GM23338 (cell line): Measurements from ENCODE around the gene ZEB2. TPM values are rescaled to one million over a fixed set of nuclear protein-coding genes. Genes with fewer than 3 reads are reported as not detected.

Experiments used
- ATAC-seq: fragments of 200-7000 bp; cut with Tn5 transposase; 3 replicates; pipeline ENCODE4 v1.9.1; 2020
- DNase-seq: peaks from one replicate; pipeline ENCODE4 v3.0.0-alpha.2; 2015; ENCODE audit warnings: low spot score
- H2AFZ ChIP-seq: fragments of 200-600 bp; sonication (generic); 2 replicates; pipeline ENCODE4 v1.8.0; 2016; ENCODE audit warnings: antibody characterized with exemption, mild to moderate bottlenecking, moderate library complexity
- H3F3A ChIP-seq: fragments of 200-600 bp; sonication (generic); replicated peaks from 2 replicates; pipeline ENCODE4 v1.8.0; 2017; ENCODE audit warnings: antibody characterized with exemption, mixed run types, low read depth
- H3K27ac ChIP-seq: fragments of 200-600 bp; sonication (generic); 2 replicates; pipeline ENCODE4 v1.6.1; 2016; ENCODE audit warnings: low read depth
- H3K27me3 ChIP-seq: fragments of 200-600 bp; sonication (generic); 2 replicates; pipeline ENCODE4 v1.8.0; 2016; ENCODE audit warnings: mild to moderate bottlenecking, mixed run types, moderate library complexity; ENCODE audit not compliant: insufficient read depth
- H3K36me3 ChIP-seq: fragments of 200-600 bp; sonication (generic); 2 replicates; pipeline ENCODE4 v1.8.0; 2016; ENCODE audit warnings: mild to moderate bottlenecking; ENCODE audit not compliant: insufficient read depth
- H3K4me1 ChIP-seq: fragments of 200-600 bp; sonication (generic); 2 replicates; pipeline ENCODE4 v1.8.0; 2016; ENCODE audit warnings: mild to moderate bottlenecking, moderate library complexity; ENCODE audit not compliant: insufficient read depth
- H3K4me2 ChIP-seq: fragments of 200-600 bp; sonication (generic); 2 replicates; pipeline ENCODE4 v1.7.1; 2017; ENCODE audit warnings: mixed run types
- H3K4me3 ChIP-seq: fragments of 200-600 bp; sonication (generic); 2 replicates; pipeline ENCODE4 v1.6.1; 2016; ENCODE audit warnings: mixed run types
- H3K79me2 ChIP-seq: fragments of 200-600 bp; sonication (generic); replicated peaks from 2 replicates; pipeline ENCODE4 v1.8.0; 2017; ENCODE audit warnings: mild to moderate bottlenecking; ENCODE audit not compliant: insufficient read depth
- H3K9me2 ChIP-seq: fragments of 200-600 bp; sonication (generic); 2 replicates; pipeline ENCODE4 v1.8.0; 2017; ENCODE audit not compliant: insufficient read depth
- H4K20me1 ChIP-seq: fragments of 200-600 bp; sonication (generic); replicated peaks from 2 replicates; pipeline ENCODE4 v1.8.0; 2017; ENCODE audit warnings: mild to moderate bottlenecking; ENCODE audit not compliant: insufficient read depth
- H3K27ac Mint-ChIP-seq: 2 replicates; pipeline ENCODE4 v1.8.0; 2020; ENCODE audit warnings: inconsistent platforms, mild to moderate bottlenecking, moderate library complexity, mixed read lengths
- H3K27me3 Mint-ChIP-seq: 3 replicates; pipeline ENCODE4 v1.8.0; 2022; ENCODE audit warnings: low read depth, mild to moderate bottlenecking, moderate library complexity, mixed read lengths, inconsistent platforms; ENCODE audit not compliant: insufficient read depth, poor library complexity
- H3K36me3 Mint-ChIP-seq: 3 replicates; pipeline ENCODE4 v1.8.0; 2021; ENCODE audit warnings: low read depth, mild to moderate bottlenecking, inconsistent platforms, moderate library complexity, mixed read lengths
- H3K4me1 Mint-ChIP-seq: 3 replicates; pipeline ENCODE4 v1.8.0; 2020; ENCODE audit warnings: mild to moderate bottlenecking, inconsistent platforms, mixed read lengths
- H3K4me3 Mint-ChIP-seq: 3 replicates; pipeline ENCODE4 v1.8.0; 2021; ENCODE audit warnings: moderate library complexity, mild to moderate bottlenecking, inconsistent platforms, mixed read lengths
- H3K9me3 Mint-ChIP-seq: 3 replicates; pipeline ENCODE4 v1.8.0; 2020; ENCODE audit warnings: moderate library complexity, mild to moderate bottlenecking, inconsistent platforms, mixed read lengths
- EZH2 ChIP-seq: fragments of 200-600 bp; sonication (generic); IDR thresholded peaks from one replicate; pipeline ENCODE4 v1.8.0; 2017; ENCODE audit warnings: antibody characterized with exemption, mild to moderate bottlenecking, low read depth; ENCODE audit not compliant: unreplicated experiment
- NANOG ChIP-seq: IDR thresholded peaks from 2 replicates; pipeline ENCODE4 v1.6.1; 2016; ENCODE audit warnings: antibody characterized with exemption, borderline replicate concordance
- POLR2AphosphoS5 ChIP-seq: IDR thresholded peaks from 2 replicates; pipeline ENCODE4 v1.6.1; 2016; ENCODE audit warnings: antibody characterized with exemption, low read depth
- ZNF114 ChIP-seq: fragments of 250-450 bp; sonication (Bioruptor Pico); IDR thresholded peaks from 2 replicates; pipeline ENCODE4 v1.5.0; 2020; ENCODE audit warnings: mild to moderate bottlenecking, moderate library complexity
- ZNF462 ChIP-seq: fragments of 250-450 bp; sonication (Bioruptor Pico); IDR thresholded peaks from 2 replicates; pipeline ENCODE4 v1.5.0; 2020; ENCODE audit warnings: mild to moderate bottlenecking, moderate library complexity
- polyA plus RNA-seq: library from polyadenylated mRNA; unstranded; fragments of >200 nt; fragmentation: Nextera tagmentation; extraction: Ambion mirVana; gene quantifications from 2 replicates; pipeline ENCODE4 v1.2.1, GENCODE V29; 2016
- total RNA-seq: library from RNA; depleted of rRNA; stranded (reverse); fragments of >200 nt; shearing (Covaris generic); gene quantifications from 2 replicates; pipeline ENCODE4 v1.2.3, GENCODE V29; 2014
- TF ChIP-seq, protein P1 (sequence below): IDR thresholded peaks from one replicate; pipeline ENCODE4 v1.6.1; 2018; ENCODE audit warnings: antibody characterized with exemption; ENCODE audit not compliant: unreplicated experiment

ZEB2 gene
- total and polyA plus RNA-seq, 2 experiments from 2014 or later: 0.45 TPM; not detected in 1

DNA sequence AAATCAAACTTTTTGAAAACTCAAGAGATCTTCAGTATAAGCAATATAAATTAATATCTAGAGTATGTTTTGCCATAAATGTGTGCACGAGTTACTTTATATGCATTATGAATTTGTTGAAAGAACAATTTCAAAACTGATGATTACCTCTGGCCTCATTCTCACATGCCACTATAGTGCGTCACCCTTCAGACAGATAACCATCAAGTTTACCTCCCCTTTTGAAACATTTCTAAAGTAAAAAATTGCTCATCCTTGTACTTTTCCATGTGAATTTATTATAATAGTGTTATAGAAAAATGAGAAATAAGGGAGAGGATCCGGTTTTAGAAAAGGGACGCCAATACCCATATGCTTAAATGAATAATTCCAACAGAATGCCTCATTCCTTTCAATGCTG, 38.3 kb downstream of the ZEB2 start (continued):
- TF ChIP-seq ZNF462 (CRISPR knock-in tag): no peak

DNA sequence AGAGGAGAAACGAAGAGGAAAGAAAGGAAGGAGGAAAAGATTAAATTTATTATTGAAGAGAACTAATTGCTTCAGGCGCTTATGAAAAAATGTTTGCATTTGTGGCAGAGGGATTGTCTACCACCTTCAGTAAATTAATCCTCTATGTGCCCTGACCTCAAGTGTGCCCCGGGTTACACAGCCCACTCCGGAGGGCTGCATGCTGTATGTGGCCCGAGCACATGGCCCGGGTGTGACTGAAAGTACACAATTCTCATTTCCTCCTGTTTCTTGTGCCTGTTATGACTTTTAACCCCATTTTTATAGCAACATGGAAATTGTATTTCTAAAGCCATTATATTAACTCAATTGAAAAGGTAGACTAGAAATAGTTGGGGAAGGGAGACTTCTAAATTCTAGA, 38.8 kb downstream of the ZEB2 start:
- no peaks in the 10 kb centered on the region for H3K36me3 Mint-ChIP-seq
- H3K36me3 ChIP-seq: no peaks in the 10 kb centered on the region
- H3K9me3 Mint-ChIP-seq: no peaks in the 10 kb centered on the region
- peaks cover 2% of the 10 kb centered on the region for H3K27me3 Mint-ChIP-seq
- no peaks in the 10 kb centered on the region for H3K79me2 ChIP-seq
- H3K4me2 ChIP-seq: no peak overlapping the region
- H3K27me3 ChIP-seq: no peaks in the 10 kb centered on the region
- no peak overlapping the region for H2AFZ ChIP-seq
- DNase-seq (no peak), ATAC-seq (no peak)
- no peak overlapping the region for H3K4me3 Mint-ChIP-seq
- no peaks in the 10 kb centered on the region for H4K20me1 ChIP-seq
- H3K27ac ChIP-seq: no peak overlapping the region
- no peaks in the 10 kb centered on the region for H3F3A ChIP-seq
- H3K4me1 Mint-ChIP-seq: peaks cover 48% of the 10 kb centered on the region
- no peak overlapping the region for H3K27ac Mint-ChIP-seq
- no peak overlapping the region for H3K4me3 ChIP-seq
- H3K9me2 ChIP-seq: no peaks in the 10 kb centered on the region
- peaks cover 50% of the 10 kb centered on the region for H3K4me1 ChIP-seq
- TF ChIP-seq ZNF114 (CRISPR knock-in tag): no peak
- TF ChIP-seq POLR2AphosphoS5: no peak
- no peak for TF ChIP-seq EZH2
- no peak for TF ChIP-seq ZNF462 (CRISPR knock-in tag)
- TF ChIP-seq NANOG: no peak
- TF ChIP-seq, protein P1, sequence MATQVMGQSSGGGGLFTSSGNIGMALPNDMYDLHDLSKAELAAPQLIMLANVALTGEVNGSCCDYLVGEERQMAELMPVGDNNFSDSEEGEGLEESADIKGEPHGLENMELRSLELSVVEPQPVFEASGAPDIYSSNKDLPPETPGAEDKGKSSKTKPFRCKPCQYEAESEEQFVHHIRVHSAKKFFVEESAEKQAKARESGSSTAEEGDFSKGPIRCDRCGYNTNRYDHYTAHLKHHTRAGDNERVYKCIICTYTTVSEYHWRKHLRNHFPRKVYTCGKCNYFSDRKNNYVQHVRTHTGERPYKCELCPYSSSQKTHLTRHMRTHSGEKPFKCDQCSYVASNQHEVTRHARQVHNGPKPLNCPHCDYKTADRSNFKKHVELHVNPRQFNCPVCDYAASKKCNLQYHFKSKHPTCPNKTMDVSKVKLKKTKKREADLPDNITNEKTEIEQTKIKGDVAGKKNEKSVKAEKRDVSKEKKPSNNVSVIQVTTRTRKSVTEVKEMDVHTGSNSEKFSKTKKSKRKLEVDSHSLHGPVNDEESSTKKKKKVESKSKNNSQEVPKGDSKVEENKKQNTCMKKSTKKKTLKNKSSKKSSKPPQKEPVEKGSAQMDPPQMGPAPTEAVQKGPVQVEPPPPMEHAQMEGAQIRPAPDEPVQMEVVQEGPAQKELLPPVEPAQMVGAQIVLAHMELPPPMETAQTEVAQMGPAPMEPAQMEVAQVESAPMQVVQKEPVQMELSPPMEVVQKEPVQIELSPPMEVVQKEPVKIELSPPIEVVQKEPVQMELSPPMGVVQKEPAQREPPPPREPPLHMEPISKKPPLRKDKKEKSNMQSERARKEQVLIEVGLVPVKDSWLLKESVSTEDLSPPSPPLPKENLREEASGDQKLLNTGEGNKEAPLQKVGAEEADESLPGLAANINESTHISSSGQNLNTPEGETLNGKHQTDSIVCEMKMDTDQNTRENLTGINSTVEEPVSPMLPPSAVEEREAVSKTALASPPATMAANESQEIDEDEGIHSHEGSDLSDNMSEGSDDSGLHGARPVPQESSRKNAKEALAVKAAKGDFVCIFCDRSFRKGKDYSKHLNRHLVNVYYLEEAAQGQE: no peak
